Right ventricle myocardium inferior (tissue), 1 donor: ENCODE measurements around the gene APOF. TPM values are rescaled to one million over a fixed set of nuclear protein-coding genes. Genes with fewer than 3 reads are reported as not detected.
"Not testable (repeated sequence)": the region's sequence is repeated elsewhere in the genome, so short reads cannot be mapped to it uniquely, and the experiment has no call there.

Experiments
- ATAC-seq: fragments of 200-7000 bp; cut with Tn5 transposase; one replicate; pipeline ENCODE4 v1.9.1; 2020; ENCODE audit warnings: mild to moderate bottlenecking, moderate library complexity
- DNase-seq: peaks from one replicate; pipeline ENCODE4 v3.0.0; 2021; ENCODE audit errors: missing footprints
- intact Hi-C: fragments of 100-400 bp; cut with DNase I; formaldehyde crosslinking; loops from one replicate; pipeline ENCODE4 v1.11.0; 2022
- total RNA-seq: library from RNA; stranded (reverse); fragmentation: NEBNext Ultra II Directional; extraction: Animal tissue kit (Norgen Biotek cat#: 25700); gene quantifications from one replicate; pipeline ENCODE4 v1.2.1, GENCODE V29; 2021
- donor health status: DM: no; HTN: yes; CAD: no; lungs with severe emphysema.

Gene APOF
- total RNA-seq, 1 donor from 2014 or later: not detected

DNA sequence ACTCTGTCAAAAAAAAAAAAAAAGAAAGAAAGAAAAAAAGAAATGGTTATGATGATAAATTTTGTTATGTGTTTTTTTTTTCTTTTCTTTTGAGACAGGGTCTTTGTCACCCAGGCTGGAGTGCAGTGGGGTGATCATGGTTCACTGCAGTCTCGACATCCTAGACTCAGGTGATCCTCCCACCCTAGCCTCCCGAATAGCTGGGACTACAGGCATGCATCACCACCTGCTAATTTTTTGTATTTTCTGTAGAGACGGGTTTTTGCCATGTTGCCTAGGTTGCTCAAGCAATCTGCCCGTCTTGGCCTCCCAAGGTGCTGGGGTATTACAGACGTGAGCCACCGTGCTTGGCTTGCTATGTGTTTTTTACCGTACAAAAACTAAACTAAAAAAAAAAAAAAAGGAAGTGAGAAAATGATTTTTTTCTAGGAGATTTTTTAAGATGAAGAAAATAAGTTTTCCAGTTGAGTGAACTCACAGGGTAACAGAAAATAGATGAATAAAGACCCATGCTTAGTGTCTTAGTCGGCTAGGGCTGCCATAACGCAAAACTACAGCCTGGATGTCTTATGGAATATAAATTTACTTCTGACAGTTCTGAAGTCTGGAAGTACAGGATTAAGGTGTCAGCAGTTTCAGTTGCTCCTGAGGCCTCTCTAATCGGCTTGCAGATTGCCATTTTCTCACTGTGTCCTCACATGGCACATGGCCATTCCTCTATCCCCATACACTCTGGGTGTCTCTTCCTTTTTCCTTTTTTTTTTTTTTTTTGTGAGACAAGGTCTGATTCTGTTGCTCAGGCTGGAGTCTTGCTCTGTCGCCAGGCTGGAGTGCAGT is 13.2 kb upstream of the APOF start:
- ATAC-seq (no peak), DNase-seq (no peak)
- intact Hi-C loops: no loop called here

DNA sequence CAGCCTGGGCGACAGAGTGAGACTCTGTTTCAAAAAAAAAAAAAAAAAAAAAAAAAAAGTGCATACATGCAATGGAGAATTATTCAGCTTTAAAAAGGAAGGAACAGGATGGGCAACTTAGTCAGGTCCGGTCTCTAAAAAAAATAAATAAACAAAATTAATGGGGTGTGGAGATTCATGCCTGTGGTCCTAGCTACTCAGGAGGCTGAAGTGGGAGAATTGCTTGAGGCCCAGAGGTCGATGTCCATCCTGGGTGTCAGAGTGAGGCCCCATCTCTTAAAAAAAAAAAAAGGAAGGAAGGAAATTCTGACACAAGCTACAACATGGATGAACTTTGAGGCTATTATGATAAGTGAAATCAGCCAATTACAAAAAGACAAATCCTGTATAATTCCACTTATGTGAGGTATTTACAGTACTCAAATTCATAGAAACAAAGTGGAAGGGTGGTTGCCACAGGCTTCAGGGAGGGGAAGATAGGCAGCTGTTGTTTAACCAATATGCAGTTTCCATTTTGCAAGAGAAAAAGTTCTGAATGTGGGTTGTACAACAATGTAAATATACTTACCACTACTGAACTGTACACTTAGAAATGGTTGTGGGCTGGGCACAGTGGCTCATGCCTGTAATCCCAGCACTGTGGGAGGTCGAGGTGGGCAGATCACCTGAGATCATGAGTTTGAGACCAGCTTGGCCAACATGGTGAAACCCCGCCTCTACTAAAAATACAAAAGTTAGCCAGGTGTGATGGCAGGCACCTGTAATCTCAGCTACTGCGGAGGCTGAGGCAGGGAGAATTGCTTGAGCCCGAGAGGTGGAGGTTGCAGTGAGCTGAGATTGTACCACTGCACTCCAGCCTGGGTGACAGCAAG is 12.3 kb upstream of the APOF start:
- ATAC-seq: no peak
- intact Hi-C loops: no loop called here
- no peak for DNase-seq

DNA sequence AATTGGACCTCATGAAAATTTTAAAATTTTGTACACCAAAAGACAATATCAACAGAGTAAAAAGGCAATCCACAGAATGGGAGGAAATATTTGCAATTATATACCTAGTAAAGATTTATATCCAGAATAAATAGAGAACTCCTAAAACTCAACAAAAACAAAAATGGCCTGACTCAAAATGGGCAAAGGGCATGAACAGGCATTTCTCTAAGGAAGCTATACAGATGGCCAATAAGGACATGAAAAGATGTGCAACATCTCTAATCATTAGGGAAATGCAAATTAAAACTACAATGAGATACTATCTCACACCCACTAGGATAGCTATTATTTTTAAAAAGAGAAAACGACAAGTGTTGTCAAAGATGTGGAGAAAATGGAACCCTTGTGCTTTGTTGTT is 10.9 kb upstream of the APOF start:
- no peak for DNase-seq
- ATAC-seq: no peak
- intact Hi-C loops: no loop called here

DNA sequence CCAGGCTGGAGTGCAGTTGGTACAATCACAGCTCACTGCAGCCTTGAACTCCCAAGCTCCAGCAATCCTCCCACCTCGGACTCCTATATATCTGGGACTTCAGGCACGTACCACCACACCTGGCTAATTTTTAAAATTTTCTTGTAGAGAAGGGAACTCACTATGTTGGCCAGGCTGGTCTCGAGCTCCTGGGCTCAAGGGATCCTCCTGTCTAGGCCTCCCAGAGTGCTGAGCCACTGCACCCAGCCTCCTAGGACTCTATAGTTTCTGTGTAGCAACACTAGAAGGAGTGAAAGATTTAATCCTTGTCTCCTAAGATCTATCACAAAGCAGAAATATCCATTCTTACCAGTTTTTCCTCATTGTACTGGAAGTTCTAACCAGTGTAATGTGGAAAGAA is 4.3 kb upstream of the APOF start:
- intact Hi-C loops: no loop called here
- ATAC-seq (no peak), DNase-seq (no peak)

DNA sequence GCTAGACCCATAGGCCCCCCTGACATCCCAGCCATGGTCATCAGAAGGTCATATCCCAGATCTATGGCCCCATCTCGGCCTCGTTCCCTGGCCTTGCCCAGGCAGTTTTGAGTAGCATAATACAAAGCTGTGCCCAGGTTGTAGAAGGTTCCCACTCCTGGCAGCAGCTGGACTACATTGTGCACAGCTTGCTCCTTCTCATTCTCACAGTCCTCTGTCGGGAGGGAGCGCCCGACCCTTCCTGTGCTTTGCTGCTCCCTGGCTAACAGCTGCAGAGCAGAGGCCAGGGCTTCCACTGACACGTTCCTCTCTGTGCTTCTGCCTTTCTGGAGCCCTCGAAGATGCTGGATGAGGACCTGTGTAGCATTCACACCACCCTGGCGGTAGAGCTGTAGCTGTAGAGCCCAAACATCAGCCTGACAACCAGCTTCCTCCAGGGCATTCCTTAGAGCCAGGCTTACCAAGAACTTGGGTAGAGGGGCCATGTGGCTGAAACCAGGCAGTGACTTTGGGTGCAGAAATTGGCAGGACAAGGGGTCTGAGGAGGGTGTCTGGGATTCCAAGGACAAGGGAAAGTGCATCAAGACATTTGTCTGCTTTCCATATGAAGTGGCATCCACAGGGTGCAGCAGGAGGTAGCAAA is 1.0 kb downstream of the APOF start:
- no peak for ATAC-seq
- intact Hi-C loops: loop anchor here (5.0 kb wide), 1 partner anchor 86 kb away; the partner anchor contains the start of gene TIMELESS

DNA sequence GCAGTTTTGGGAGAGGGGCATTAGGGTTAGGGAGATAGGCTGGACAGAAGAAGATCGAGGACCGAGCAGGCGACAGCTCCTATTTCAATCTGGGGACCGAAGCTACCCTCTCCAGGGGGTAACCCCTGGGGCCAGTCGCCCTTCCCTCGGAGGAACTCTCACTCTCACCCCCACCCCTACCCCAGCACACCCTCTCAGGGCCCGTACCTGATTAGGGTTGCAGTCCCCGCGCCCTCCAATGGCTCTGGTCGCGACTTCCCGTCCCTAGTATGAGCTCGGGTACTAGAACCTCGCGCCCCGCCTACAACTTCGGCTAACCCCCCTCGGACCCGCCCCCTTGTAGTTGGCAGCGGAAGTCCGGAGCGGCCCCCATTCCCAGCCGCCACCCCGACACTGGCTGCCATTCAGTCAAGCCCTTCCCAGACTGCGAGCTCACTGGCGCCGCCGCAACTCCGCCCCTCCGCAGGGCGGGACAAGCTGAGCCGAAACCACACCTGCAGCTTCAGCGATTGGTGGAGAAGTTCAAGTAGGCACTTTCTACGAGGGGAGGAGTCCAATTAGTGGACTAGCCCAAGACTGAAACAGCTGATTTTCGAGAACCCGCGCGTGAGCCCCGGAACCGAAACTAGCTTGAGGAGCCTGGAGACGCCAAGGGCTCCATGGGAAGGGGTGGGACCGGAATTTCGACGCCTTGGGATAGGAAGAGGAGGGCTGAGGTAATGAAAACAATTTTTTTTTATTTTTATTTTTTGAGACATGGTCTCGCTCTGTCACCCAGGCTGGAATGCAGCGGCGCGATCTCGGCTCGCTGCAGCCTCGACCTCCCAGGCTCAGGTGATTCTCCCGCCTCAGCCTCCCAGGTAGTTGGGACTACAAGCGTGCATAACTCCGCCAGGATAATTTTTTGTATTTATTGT is 2.5 kb downstream of the APOF start, which contains the start of gene STAT2:
Gene STAT2, minus strand, starts transcription at position 257 of the 917 bp plus-strand sequence. CDS start 3,536 bp downstream, outside the sequence.
- ATAC-seq (peak; percentile 99), DNase-seq (peak; percentile 99)
- intact Hi-C loops: loop anchor here (1.0 to 5.0 kb wide), 2 partner anchors 87 to 104 kb away; partner anchors contain the start of gene TIMELESS

More for the DNA sequence above, 1.0 kb downstream of the APOF start:
- DNase-seq: no peak

DNA sequence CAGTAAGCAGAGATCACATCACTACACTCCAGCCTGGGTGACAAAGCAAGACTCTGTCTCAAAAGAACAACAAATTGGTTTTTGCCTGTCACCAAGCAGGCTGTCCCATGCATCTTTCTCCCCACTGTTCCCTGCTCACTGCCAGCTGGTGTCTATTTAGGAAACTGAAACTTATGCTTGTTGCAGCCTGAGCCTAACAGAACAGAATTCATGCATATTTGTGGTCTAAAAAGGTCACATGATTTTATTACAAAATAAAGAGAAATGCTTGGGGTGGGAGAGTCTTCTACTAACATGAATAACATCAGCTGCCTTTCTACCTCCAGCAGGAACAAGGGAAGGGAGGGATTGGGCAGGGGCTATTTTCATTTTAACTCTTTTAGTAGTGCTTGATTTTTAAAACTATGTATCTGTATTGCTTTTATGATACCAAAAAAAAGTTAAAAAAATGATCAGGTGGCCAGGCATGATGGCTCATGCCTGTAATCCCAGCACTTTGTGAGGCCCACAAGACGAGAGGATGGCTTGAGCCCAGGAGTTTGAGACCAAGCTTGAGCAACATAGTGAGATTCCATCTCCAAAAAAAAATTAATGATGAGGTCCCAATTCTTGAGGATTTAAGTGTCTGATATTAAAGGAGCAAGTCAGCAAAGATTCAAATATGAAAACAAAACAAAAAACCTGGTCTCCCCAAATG is 3.7 kb downstream of the APOF start:
- intact Hi-C loops: no loop called here

DNA sequence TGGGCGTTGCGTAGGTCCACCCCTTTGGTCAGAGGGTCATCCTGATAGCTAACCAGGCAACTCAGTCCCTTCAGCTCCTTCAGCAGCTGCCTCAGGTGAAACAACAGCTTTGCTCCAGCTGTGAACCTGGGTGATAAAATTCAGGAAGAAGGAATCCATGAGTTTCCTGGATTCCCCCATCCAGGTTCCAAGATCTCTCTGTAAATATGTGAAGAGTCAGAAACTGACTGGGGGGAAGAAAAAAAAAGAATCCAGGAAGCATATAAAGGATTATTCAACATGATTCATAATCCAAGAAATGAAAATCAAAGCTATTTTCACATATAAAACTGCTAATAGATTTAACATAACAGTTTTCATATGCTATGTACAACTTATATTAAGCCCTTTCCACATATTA is 11.3 kb downstream of the APOF start:
- DNase-seq: no peak
- intact Hi-C loops: no loop called here
- ATAC-seq: no peak

More for the DNA sequence above, 3.7 kb downstream of the APOF start:
- DNase-seq: no peak
- no peak for ATAC-seq

DNA sequence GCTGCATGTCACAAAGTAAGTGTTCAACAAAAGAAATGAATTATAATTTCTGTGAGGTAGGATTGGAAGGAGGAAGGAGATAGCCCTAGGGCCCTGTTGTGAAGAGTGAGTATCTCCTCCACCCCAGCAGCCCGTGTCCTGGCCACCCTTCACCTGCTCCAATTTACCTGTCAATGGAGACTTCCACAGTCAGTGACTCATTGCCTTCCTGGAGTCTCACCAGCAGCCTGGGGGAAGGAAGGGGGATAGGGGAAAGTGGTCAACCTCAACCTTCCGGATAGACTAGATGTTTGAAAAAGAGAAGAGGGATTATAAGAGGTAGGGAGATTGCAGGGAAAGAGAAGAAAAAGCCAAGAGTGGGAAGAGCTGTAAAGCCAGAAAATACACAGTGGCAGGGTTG is 12.0 kb downstream of the APOF start:
- no peak for DNase-seq
- ATAC-seq: no peak
- intact Hi-C loops: no loop called here

DNA sequence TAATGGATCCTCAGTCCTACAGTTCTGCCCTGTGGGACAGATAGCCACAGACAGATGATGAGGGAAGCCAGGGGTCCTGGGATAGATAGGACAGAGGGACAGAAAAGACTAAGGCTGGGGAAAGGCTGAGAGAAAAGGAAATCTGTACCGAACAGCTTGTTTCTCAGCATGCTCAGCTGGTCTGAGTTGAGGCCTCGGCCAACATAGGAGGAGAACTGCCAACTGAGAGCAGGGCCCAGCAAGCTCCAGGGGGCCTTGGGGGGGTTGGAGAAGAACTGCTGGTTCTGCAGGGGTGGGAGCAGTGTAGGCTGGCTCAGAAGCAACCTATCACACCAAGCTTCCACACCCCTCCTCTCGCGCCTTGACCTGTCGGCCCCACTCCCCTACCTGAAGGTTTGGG is 13.9 kb downstream of the APOF start:
- intact Hi-C loops: no loop called here
- DNase-seq (no peak), ATAC-seq (no peak)

DNA sequence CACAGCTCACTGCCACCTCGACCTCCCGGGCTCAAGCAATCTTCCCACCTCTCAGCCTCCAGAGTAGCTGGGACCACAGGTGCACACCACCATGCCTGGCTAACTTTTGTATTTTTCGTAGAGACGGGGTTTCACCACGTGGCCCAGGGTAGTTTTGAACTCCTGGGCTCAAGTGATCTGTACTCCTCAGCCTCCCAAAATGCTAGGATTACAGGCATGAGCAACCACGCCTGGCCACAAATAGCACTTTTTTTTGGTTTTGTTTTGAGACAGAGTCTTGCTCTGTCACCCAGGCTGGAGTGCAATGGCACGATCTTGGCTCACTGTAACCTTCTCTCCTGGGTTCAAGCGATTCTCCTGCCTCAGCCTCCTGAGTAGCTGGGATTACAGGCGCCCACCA is 15.4 kb downstream of the APOF start:
- ATAC-seq, DNase-seq, intact Hi-C loops: not testable (repeated sequence)

DNA sequence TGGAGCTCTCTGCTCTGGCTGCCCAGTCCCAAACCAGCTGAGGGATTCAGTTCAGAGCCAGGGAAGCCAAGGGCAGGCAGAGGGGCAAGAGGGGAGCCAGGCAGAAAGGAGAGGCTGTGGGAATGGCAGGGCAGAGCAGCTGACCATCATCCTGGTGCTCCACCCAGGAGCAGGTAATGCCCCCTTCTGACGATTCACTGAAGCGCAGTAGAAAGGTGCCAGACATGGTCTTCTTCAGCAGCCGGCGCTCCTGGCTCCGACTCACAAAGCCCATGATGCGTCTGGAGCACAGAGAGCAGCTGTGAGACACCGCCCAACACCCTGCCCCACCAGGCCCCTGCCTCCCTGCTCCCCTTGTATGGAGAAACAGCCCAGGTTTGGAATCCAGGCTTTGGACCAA is 16.0 kb downstream of the APOF start:
- ATAC-seq: no peak
- intact Hi-C loops: no loop called here
- DNase-seq: no peak

DNA sequence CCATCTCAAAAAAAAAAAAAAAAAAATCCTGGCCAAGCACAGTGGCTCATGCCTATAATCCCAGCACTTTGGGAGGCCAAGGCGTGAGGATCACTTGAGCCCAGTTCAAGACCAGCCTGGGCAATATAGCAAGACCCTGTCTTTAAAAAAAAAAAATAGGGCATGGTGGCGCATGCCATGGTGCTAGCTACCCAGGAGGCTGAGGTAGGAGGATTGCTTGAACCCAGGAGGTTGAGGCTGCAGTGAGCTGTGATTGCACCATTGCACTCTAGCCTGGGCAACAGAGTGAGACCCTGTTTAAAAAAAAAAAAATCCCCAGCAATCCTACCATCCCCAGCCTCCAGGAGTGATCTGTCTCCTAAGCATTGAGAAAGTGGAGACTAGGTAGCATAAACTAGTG is 20.4 kb downstream of the APOF start:
- ATAC-seq, intact Hi-C loops: not testable (repeated sequence)

DNA sequence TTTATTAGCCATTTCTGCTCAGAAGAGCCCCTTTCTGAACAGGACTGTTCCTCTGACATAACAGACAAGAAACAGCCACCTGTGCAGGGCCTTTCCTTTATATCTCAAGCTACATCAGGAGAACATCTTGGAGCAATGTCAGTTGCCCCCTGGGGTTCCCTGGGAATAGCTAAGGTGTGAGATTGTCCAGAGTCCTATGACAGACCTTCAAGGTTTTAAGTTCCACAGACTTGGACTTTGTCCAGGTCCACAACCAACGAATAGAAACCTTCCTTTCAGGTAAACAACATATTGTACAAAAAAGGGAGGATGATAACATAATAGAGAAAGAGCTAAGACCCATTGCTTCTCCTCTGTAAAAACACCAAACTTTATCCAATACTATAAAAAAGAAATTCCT is 21.0 kb downstream of the APOF start:
- no peak for DNase-seq
- intact Hi-C loops: no loop called here
- no peak for ATAC-seq

More for the DNA sequence above, 20.4 kb downstream of the APOF start:
- not testable (repeated sequence) for DNase-seq

DNA sequence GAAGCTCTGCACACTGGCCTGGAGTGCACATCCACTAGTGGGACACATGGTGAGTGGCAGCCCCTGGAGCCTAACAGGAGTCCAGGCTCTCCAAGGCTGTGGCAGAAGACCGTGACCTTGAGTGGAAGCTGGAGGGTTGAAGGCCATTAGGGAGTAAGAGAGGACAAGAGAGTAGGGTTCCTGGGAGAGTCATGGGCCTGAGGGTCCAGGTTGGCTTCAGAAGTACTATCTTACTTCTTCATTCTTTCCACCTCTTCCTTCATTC is 23.6 kb downstream of the APOF start:
- no peak for ATAC-seq
- no peak for DNase-seq
- intact Hi-C loops: no loop called here

DNA sequence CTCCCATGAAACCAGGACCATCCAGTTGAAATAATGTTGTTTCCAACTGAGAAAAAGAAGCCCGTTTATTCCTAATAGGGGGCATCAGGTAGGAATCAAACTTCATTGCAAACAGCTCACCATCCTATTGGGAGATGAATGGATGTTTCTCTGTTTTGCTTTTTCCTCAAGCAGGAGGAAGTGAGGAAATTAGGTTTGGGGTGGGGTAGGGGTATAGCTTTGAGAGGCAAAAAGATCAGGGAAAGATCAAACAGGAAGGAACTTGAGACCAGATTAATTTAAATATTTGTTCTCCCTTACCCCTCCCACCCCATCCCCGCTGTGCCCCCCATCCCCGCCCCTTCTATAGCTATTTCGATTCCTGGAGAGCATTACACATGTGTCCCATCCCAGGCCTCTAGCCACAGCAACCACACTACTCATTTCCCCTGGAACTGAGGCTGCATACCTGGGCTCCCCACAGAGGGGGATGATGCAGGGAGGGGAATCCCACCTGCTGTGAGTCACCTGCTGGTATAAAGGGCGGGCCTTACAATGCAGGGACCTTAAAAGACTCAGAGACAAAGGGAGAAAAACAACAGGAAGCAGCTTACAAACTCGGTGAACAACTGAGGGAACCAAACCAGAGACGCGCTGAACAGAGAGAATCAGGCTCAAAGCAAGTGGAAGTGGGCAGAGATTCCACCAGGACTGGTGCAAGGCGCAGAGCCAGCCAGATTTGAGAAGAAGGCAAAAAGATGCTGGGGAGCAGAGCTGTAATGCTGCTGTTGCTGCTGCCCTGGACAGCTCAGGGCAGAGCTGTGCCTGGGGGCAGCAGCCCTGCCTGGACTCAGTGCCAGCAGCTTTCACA is 24.1 kb downstream of the APOF start, which contains the start of gene IL23A:
Gene IL23A, plus strand, starts transcription at position 577 of the 850 bp plus-strand sequence. Its CDS starts 161 bp downstream, at position 738.
- ATAC-seq (no peak), DNase-seq (no peak)
- intact Hi-C loops: no loop called here

DNA sequence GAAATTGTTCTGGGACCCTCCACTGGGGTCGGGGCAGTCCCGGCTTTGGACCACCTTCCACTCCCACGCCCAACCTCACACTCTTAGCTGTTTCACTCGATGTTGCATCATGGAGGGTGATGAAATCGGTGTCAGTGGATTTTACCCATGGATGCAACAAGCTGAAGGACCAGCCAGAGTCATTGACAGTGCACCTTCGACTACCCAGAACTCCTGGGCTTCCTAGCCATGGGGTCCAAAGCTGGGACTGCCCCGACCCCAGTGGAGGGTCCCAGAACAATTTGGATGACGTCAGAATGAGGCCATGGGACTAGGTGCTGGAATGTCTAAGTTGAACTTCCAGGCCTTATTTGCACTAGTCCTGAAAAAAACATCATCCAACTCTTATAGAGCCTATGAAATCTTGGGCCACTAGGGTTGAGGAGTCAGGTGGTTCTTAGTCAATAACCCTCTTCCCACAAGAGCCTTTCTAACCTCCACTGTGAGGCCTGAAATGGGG is 24.9 kb downstream of the APOF start:
- DNase-seq (no peak), ATAC-seq (no peak)
- intact Hi-C loops: no loop called here
